Dedifferentiated amniotic fluid mesenchymal stem cell (primary cell): ENCODE results near the gene SCNM1.

Experiments used
- DNase-seq: peaks from one replicate; pipeline ENCODE4 v3.0.0-alpha.2; 2016; ENCODE audit errors: extremely low spot score

The SCNM1 gene, protein sequence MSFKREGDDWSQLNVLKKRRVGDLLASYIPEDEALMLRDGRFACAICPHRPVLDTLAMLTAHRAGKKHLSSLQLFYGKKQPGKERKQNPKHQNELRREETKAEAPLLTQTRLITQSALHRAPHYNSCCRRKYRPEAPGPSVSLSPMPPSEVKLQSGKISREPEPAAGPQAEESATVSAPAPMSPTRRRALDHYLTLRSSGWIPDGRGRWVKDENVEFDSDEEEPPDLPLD

DNA sequence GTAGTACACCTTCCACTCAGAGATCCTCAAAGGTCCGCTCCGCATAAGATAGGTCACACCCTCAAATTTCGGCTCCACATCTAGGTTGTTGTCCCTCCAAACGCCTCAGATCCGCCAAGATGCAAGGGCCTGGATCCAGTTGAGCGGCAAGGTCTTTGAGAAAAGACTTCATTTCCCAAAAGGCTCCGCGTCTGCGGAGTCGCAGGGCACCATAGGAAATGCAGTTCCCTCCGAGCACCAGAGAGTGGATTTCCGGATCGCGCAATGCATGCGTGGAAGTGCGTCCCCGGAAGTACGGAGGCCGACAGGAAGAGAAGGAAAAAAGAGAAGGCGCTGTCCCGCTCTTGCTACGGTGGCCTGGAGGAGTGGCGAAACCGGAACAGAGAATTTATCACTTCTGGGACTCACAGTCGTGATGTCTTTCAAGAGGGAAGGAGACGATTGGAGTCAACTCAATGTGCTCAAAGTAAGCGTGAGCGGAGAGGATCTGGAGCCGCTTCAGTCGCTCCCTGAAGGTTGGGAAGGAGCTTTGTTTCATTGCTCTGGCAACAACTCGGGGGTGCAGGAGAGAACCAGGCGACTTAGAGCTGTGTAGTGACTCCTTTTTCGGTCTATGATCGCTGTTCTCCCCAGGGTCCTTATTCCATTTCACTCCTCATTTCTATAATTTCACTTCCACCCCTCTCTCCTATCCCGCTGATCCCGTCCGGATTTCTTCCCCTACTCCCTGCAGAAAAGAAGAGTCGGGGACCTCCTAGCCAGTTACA, at the start of gene SCNM1, which contains the start of gene LYSMD1:
Gene SCNM1, plus strand, starts transcription at position 407 of the 767 bp plus-strand sequence. Its CDS starts 9 bp downstream, at position 416.
Gene LYSMD1, minus strand, starts transcription at position 165 of the 767 bp plus-strand sequence. CDS start 644 bp downstream, outside the sequence.
- peak; percentile 99 for DNase-seq

DNA sequence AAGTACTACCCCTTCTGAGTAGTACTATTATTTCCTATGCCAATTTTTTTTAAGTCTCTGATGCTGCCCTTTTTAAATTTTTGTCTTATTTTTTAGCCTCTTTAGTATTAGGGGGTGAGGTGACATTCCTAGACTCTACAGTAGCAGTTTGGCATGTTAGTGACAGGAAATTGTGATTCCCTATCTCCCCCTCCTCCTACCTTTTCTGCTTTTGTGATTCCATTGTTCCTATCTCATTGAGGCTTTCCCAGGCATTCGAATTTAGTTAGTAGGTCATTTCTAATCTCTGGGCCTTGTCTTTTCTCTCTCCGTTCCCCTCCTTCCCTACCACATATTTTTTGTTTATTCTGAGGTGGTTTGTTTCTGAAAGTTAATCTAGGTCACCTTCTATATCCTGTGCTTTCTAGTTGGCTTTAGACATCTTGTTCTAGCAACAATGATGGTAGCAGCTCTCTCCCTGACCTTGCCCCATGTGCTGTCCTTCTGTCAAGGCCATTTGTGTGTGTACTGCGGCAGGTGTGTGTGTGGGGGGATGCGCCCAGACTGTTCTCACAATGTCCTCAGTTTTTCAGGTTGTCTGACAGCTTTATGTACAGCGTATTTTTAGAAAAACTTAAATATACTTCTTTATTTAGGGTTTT, 41.1 kb upstream of the SCNM1 start:
- DNase-seq = no peak

DNA sequence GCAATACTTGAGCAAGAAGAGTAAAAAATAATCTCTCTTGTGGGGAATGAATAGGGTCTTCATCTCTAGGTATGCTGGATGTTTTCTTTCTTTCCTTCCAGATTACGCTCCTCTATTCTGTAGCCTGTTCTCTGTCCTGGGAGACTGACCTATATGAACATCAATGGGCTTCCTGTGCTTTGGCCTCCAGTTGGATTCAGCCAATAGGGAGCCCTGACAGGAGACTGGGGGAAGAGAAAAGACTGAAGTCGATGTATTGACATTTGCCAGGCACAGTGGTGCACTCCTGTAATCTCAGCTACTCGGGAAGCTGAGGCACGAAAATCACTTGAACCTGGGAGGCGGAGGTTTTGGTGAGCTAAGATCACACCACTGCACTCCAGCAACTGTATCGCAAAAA, 37.1 kb upstream of the SCNM1 start:
- DNase-seq = no peak

DNA sequence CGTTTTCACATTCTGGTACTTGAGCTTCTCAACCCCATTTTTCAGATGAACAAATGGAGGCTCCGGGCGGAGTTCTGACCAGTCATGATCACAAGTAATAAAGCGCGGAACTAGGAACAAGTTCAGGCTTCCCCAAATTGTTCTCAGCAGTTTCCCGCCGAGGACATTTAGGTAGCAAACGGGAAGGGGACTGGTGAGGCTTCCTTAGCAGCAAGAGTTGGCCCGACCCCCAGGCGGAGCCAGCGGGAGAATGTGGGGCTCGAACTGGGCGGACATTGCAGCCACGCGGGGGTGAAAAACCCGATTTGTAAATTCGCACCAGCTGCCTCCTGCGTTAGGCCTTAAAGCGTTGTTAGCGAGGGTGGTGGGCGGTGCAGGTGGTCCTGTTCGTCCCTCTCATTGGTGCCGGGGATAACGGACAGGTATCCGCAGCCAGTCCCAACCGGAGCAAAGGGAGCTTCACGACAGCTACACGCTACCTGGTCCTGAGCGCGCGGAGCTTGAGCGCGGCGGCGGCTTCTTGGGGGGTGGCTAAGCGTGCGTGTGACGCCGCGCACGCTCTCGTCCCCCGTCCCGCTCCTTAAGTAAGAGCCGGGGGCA, 34.9 kb upstream of the SCNM1 start:
- no peak for DNase-seq

DNA sequence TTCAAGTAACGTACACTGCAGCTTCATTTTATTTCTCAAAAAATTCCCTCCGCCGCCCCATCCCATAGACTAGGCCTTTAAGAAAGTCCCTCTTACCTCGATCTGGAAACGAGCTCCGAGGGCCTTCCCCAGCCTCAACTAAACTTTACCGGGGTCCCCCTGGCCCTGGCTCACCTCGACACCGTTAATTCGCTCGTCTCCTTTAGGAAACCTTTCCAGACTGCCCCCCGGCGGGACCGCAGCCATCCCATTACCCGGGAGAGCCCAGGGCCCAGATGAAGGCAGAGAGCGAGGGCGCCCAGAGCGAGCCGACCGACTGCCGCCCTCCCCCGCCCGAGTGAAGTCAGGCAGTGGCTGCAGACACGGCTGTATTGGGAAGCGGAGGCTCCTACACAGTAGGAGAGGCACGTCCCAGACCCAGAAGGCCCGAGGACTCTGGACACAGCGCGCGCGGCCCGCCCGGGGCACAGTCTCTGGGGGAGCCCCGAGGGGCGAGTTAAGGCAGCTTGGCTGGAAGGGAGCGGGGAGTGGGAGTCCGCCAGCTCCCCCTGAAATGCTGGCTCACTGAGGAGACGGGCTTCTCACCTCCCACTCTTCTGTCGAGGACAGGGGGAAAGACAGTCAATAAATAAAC, 34.1 kb upstream of the SCNM1 start:
- DNase-seq = no peak

DNA sequence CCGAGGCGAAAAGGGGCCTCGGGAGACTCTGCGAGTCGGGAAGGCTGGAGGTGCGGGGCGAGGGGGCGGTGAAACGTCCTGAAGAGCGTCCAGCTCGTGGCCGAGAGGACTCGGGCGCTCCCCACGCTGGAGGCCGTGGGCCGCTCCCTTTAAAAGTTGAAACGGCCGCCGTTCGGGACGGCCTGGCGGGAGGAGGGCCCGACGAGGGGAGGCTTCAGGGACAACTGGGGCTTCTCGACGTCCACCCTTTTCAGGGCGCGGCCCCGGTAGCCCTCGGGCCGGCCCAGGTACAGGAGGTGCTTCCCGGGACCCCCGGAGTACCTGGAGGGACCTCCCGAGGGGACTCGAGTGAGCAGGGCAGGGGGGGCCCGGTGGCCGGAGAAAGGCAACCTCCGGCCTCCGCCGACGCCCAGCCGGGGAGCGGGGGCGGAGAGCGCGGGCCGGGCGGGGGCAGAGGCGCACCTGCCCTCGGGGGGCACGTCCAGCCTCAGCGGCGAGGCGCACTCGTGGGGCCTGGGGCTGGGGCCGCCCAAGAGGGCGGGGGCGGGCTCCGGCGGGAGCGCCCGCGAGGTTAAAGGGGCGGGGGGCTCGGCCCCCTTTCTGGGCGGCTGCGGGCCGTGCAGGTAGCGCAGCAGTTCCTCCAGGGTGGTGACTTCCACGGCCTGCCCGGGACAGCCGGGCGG, 33.5 kb upstream of the SCNM1 start:
- no peak for DNase-seq

DNA sequence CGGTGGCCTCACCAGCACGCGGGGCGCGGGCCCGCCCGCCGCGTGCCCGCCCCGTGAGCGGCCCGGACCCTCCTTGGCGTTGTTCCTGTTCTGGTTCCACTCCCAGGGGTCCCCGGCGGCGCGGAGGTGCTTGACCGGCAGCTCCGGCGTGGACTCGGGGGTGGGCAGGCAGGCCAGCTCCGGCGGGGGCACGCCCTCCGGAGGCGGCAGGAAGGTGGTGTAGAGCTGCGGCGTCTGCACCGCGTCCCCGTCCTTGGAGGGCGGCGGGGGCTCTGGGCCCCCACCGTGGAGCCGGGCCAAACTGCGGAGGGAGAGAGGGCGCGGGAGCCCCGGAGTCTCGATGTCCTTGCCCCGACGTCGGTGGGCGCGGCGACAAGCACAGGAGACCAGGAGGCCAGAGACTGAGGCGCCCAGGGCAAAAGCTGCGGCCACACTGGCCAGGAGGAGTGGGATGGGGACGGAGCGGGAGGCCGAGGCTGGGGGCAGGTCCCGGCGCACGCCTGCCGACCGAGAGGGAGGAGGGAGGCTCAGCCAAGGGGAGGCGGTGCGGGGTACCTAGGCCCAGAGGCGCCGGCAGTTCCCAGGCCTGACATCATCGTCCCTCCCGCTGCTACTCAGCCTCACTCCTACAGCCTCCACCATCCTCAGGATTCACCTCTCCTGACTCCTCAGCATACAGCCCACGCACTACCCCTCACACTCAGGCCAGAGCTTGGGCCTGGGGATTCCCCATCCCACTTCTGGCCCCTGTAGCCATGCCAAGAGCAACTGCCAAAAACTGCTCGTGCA, 32.7 kb upstream of the SCNM1 start:
- DNase-seq = no peak

DNA sequence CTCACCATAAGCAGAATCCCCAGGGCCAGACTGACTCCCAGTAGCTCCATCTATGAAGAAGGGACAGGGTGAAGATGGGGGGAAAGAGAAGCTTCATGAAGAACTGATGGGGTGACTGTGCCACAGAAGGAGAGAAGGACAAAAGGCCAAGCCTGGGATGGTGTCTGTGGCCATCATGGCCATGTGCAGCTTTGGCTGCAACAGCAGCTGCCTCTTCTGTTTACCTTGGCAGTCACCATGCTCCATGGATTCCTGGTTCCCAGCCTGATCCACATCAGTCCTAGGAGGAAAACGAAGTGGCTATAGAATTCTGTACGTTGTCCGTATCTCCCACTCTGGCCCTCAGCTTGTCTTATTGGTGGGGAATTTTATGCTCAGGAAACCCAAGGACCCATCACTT, 31.5 kb upstream of the SCNM1 start:
- DNase-seq = no peak

DNA sequence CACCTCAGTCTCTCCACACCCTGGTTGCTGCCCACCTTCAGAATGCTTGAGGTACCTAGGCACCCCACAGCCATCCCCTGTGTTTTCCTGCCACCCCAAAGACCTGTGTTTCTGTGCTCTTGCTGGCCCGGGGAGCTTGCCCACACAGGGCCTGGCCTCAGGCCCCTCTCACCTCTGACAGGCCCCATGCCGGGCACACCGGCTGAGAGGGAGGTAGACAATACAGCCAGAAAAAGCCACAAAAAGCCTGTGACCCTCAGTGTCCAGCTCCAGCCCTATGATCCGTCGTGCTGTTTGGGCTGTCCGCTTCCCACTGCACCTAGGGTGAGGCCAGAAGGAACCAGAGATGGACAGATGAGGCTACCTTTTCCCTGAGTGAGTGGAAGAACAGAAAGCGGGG, 31.0 kb upstream of the SCNM1 start:
- DNase-seq = no peak

DNA sequence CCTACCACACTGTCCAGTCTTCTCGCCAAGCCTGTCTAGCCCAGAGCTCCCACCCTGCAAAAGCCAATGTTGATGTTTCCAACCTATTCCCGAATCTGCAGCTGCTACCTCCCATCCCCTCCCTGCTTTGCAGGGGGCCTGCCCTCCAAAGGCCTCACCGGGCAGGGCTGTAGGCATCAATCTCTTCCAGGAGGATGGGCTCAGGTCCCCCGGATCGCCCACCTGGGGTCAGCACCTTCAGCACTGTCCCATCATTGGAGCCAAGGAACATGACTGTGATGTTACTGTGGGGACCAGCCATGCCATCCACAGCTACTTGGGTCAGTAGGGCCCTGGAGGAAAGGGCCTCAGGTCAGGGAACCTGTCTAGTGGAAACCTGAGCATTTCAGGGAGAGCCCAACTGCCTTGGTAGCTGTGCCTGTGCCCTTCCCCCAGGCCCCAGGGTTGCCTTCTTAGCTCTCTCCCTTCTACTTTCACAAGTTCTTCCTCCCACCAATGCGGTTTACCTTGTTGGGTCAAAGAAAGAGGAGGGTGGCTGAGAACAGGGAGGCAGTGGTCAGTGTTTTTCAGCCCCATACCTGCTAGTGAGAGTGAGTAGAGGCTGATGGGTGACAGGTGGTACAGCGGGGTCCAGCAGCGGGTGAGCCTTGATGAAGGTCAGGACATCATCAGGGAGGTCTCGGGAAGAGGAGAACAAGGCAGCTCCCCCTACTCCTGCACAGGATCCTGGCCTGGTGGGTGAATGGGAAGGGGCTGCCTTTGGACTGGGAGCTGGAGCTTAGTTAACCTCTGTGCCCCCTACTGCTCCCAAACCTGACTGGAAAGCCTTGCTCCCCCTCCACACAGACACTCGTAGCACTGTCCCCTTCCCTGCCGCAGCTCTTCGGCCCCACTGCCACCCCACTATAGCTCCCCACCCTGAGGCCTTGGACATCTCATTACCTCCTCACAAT, 30.2 kb upstream of the SCNM1 start:
- no peak for DNase-seq

DNA sequence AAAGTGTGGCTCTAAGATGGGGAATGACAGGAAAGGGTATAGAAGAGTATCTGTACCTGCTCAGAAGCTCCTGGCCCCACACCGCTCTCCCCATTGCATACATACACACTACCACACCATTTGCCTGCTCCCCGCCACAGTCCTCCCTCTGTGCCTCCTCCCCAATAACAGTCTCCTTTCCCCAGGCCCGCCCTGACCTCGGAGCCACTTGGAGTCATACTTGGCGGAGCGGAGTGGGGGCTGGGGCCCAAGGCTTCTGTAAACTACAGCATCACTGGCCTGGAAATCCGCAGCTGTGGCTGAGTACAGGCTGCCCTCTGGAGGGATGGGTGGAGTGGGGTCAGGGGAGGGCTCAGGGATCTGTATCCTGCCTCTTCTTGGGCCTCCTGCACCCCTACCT, 28.2 kb upstream of the SCNM1 start:
- DNase-seq = no peak

DNA sequence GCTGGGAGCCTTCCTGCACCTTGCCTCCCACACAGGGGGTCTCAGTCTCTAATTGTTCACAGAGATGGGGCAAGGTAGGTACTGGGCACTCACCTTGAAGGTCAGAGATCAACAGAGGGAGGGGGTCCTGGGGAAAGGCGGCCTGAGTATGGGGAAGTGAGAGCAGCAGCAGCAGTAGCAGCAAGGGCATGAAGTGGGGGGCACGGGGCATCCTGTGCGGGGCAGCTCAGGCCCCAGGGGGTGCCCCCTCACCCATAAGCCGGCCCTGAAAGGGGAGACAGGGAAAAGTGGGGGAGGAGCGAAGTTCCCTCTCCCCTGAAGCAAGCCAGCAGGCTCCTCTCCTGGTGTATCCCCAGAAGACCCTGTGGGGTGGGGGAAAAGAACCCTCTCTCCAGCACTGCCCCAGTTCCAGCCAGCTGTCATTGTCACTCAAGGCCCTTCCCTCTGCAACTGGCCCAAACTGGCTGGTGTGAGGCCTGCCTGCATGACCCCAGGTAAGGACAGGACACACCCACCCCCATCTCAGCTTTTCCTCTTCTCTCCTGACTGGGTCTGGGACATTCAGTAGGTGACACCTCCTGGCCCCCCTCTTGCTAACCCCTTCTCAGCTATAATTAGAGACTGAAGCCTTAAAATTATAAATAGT, 23.4 kb upstream of the SCNM1 start:
- no peak for DNase-seq

DNA sequence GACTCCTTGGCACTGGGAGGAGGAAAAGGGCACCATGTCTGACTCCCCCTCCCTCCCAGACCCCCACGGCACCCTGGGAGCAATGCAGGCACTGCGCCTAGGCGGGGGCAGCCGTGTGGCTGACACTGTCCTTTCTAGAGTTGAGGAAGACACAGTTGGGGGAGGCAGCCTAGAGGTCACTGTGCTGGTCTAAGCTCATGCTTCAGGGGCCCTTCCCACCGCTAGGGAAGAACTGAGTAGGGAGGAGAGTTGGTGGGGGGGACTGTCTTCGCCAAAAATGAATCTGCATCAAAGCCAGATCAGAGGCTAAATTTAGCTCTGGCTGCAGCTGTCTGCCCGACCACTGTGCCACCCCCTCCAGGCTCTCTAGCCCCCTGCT, 22.9 kb upstream of the SCNM1 start:
- DNase-seq = no peak

DNA sequence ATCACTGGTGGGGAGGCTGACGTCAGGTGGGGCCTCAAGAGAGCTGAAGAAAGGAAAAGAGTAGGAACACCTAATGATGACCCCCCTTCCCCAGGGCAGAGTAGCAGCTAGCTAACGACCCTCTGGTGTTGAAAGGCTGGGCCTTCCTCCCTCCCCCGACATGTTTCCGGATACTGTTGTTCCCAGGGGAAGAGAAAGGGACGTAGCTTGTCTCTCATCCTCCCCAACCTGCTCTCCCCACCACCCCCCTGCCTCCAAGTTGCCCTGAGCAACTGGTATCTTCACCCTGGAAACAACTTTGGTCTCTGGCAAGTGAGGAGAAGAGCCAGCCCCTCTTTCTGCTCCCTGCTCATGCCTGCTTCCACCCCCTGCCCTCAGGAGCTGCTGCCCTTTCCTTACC, 22.0 kb upstream of the SCNM1 start:
- DNase-seq = no peak

DNA sequence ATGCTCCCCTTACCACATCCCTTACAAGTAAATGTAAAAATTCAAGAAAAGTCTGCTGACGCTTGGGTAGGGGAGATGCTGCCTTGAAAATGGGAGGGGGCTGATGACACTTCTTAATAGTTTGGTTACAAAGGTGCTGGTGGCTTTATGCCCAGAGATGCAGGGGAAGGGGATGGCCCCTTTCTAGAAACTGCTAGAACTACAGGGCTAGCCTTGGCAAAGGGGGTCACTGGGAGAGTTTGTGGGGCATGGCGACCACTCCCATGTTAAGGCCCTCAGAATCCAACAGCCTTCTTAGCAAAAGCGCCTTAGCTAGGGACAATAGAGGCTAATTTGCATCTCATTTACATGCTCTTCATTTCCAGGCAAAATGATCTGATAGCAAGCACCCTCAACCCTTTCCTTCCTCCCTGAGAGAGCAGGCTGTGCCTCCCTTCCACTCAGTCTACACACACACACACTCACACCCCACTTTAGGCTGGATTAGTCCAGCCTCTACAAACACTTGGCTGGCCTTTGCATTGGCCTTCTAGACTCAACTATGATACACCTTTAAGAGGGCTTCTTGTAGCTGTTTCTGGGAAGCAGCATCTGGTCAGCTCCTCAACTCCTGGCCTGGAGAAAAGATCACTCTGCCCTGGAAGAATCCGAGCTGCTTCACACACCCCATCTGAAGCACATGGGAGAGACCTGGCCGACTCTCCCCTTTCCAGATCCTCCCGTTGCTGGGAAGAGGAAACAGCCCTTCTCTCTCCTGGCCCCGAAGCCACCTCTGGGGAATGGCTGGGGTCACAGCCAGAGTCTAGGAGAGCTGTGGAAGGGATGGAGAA, 21.3 kb upstream of the SCNM1 start:
- DNase-seq = no peak

DNA sequence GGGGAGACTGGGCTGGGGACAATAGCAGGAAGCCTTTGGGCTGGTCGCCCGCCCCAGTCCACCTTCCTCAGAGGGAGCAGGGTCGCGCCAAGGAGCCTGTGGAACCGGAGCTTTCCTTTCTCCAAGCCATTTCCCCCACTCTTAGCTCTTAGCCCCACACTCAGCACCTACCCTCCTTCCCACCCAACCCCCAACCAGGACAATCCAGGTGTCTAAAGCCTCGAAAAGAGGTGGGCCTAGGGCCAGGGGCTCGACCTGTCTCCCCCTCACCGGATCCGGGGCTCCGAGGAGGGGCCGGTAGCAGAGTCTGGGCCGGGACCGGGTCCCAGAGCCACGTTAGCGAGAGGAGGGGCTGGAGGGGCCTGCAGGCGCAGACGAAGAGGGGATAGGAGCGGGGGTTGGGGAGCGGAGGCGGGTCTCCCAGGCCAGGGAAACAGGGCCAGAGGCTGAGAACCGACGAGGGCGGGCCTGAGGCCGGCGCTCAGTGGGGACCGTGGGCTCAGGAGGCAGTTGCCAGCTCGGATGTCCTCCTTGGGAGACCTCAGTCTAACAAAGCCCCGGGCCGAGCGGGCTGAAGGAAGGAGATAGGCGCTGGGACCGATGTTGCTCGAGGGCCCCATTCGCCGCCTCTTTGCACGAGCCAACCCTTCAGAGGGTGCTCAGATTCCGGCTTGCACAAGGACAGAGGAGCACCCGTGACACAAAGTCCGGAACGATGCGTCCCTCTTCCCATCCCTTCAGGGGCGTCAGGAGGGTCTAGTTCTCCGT, 20.5 kb upstream of the SCNM1 start:
- DNase-seq = no peak

DNA sequence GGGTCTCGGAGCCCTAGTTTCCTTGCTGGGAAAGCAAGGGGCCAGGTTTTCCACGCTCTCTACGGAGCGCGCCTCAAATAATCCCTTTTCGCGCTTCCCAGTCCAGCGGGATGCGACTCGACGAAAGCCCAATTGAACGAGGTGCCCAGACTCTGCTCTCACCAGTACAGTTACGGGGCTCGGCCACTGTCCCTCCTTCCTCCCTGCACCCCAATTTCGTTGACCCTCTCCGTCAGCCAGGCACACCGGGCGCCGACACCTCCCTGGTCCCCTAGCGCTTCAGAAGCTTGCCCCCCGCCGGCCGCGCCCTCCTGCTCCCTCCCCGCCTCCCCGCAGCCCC, 19.9 kb upstream of the SCNM1 start:
- DNase-seq = no peak
